H1 (cell line): ENCODE measurements around the gene KCNQ1. TPM values are rescaled to one million over a fixed set of nuclear protein-coding genes. Genes with fewer than 3 reads are reported as not detected.

Experiments used
- ATF2 ChIP-seq: IDR thresholded peaks from 2 replicates; pipeline ENCODE4 v1.6.1; 2012; ENCODE audit warnings: low read length, inconsistent platforms
- CBX5 ChIP-seq: fragments of 300-800, 300-1000 bp; sonication (generic); IDR thresholded peaks from 2 replicates; pipeline ENCODE4 v1.7.1; 2016; ENCODE audit warnings: antibody characterized with exemption, low read length, low read depth
- CBX8 ChIP-seq: fragments of 300-800, 300-1000 bp; sonication (generic); IDR thresholded peaks from 2 replicates; pipeline ENCODE4 v1.7.1; 2016; ENCODE audit warnings: low read depth, low read length, borderline replicate concordance
- CHD2 ChIP-seq: IDR thresholded peaks from 2 replicates; pipeline ENCODE4 v1.6.1; 2012; ENCODE audit warnings: low read length, improper control_type of control experiment
- HDAC6 ChIP-seq: IDR thresholded peaks from one replicate; pipeline ENCODE4 v1.7.1; 2012; ENCODE audit warnings: low read depth, mild to moderate bottlenecking, inconsistent platforms, low read length, moderate library complexity
- KDM4A ChIP-seq: IDR thresholded peaks from one replicate; pipeline ENCODE4 v1.7.1; 2012; ENCODE audit warnings: low read depth, mild to moderate bottlenecking, moderate library complexity, low read length, inconsistent platforms; ENCODE audit not compliant: severe bottlenecking
- NRF1 ChIP-seq: IDR thresholded peaks from 2 replicates; pipeline ENCODE4 v1.6.1; 2011; ENCODE audit warnings: mild to moderate bottlenecking, low read depth, low read length, improper control_type of control experiment
- POLR2A ChIP-seq, 2 experiments: IDR thresholded peaks; 1 replicate in 1 of 2; 2 replicates in 1 of 2; pipeline ENCODE4 v1.6.1; 2011; ENCODE audit warnings: low read depth in 2 of 2, low read length in 2 of 2, mild to moderate bottlenecking in 2 of 2; ENCODE audit errors: control extremely low read depth in 1 of 2
- TAF1 ChIP-seq: IDR thresholded peaks from 2 replicates; pipeline ENCODE4 v1.6.1; 2011; ENCODE audit warnings: mild to moderate bottlenecking, low read depth, low read length
- TAF7 ChIP-seq: optimal IDR thresholded peaks from 2 replicates; pipeline ENCODE3; 2011; ENCODE audit warnings: low read depth, mild to moderate bottlenecking, inconsistent platforms, low read length, moderate library complexity, borderline replicate concordance
- polyA plus RNA-seq, 7 experiments: library from polyadenylated mRNA; depleted of rRNA in 3 of 7; stranded (reverse) in 5 of 7; unstranded in 2 of 7; fragments of >200 nt in 5 of 7; fragments of 200-250 nt in 2 of 7; gene quantifications; 1 replicate in 5 of 7; 2 replicates in 1 of 7; 4 replicates in 1 of 7; pipeline versions ENCODE4 v1.2.1 to v1.2.3, GENCODE V29; 2011 to 2013; ENCODE audit warnings: missing spikeins in 2 of 7, mixed read lengths in 2 of 7
- total RNA-seq: library from RNA; stranded (reverse); fragmentation: NEBNext Ultra II Directional; extraction: Animal tissue kit (Norgen Biotek cat#: 25700); gene quantifications from 2 replicates; pipeline ENCODE4 v1.2.1, GENCODE V29; 2021

KCNQ1 gene
- total and polyA plus RNA-seq, 2 of the 8 experiments (the other 6 are each of a cell fraction or from before 2014, with no cell fraction given), result 1.9 to 2.0 TPM

GRCh38 chr11:2747248-2748027 lies 302.6 kb downstream of the KCNQ1 start (continued):
- TF ChIP-seq CBX8 (no peak), KDM4A (no peak), HDAC6 (no peak), CBX5 (no peak), NRF1 (no peak), CHD2 (no peak), TAF7 (no peak), ATF2 (no peak), POLR2A (IDR thresholded peaks at IDR 0.05; ENCODE audit: control extremely low read depth in 1 of 2, low read depth in 2 of 2, low read length in 2 of 2) (no peak), TAF1 (no peak)
